Colonic mucosa (tissue), 4 donors: Measurements from ENCODE around the gene NAGA. TPM values are rescaled to one million over a fixed set of nuclear protein-coding genes. Genes with fewer than 3 reads are reported as not detected.

Experiments used
- DNase-seq: peaks from one replicate; pipeline ENCODE4 v3.0.0-alpha.2; 2020
- H3K27ac ChIP-seq: fragments of 200-600 bp; one replicate; pipeline ENCODE4 v1.8.0; 2021
- H3K27me3 ChIP-seq: fragments of 200-600 bp; one replicate; pipeline ENCODE4 v1.8.0; 2021
- H3K36me3 ChIP-seq: fragments of 200-600 bp; one replicate; pipeline ENCODE4 v1.8.0; 2021
- H3K4me1 ChIP-seq: fragments of 200-600 bp; one replicate; pipeline ENCODE4 v1.8.0; 2021; ENCODE audit warnings: mild to moderate bottlenecking
- H3K4me3 ChIP-seq: fragments of 200-600 bp; one replicate; pipeline ENCODE4 v1.8.0; 2021
- H3K9ac ChIP-seq, 2 donors: one replicate each; pipeline ENCODE4 v1.7.0; 2013; ENCODE audit warnings: control low read depth in 2 of 2, low read depth in 2 of 2, low read length in 2 of 2
- H3K9me3 ChIP-seq: fragments of 200-600 bp; one replicate; pipeline ENCODE4 v1.8.0; 2021
- CTCF ChIP-seq: fragments of 200-600 bp; IDR thresholded peaks from one replicate; pipeline ENCODE4 v1.8.0; 2022; ENCODE audit warnings: antibody characterized with exemption, mild to moderate bottlenecking
- intact Hi-C: fragments of 100-400 bp; cut with DNase I; formaldehyde crosslinking; loops from one replicate; pipeline ENCODE4 v1.14.1; 2022
- total RNA-seq, 2 donors: library from RNA; stranded (reverse); fragmentation: NEBNext Ultra II Directional in 1 of 2; extraction: Animal tissue kit (Norgen Biotek cat#: 25700) in 1 of 2; gene quantifications; one replicate each; pipeline ENCODE4 v1.2.1, GENCODE V29; 2021
- donor health status: healthy.
- donor health status: DM: no; HTN: no; CAD: no.
- donor health status: DM: no; HTN: no; CAD: no.

NAGA gene
- total RNA-seq, 2 donors from 2014 or later = 28.9 to 36.0 TPM

DNA sequence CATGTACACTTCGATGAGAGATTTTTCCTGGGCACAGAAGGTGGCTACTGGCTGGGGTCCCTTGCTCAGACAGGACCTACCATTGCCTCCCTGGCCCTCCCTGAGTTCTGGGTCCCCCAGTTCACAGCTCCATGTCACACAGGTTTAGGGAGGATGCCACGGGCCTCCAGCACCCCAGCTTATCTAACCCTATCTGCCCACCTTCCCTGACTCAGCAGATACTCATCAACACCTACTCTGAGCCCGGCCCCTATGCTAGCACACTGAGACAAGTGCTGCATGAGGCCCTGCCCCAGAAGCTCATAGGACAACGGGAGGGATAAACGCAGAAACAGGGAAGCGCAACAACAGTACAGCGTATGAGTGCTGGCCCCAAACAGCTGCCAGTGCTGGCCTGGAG lies 9.6 kb downstream of the NAGA start:
- H3K9me3 ChIP-seq = no peaks in the 10 kb centered on the region
- H3K4me3 ChIP-seq = no peak overlapping the region
- H3K27me3 ChIP-seq = no peaks in the 10 kb centered on the region
- no peak overlapping the region for H3K9ac ChIP-seq
- intact Hi-C loops = no loop called here
- TF ChIP-seq CTCF = no peak
- H3K36me3 ChIP-seq = peaks cover 12% of the 10 kb centered on the region
- DNase-seq = peak; percentile 9
- H3K4me1 ChIP-seq = no peaks in the 10 kb centered on the region
- H3K27ac ChIP-seq = no peak overlapping the region

GRCh38 chr22:42060489-42060888 lies 10.1 kb downstream of the NAGA start:
- peak; percentile 12 for DNase-seq
- H3K36me3 ChIP-seq = peaks cover 12% of the 10 kb centered on the region
- H3K27ac ChIP-seq = no peak overlapping the region
- no peaks in the 10 kb centered on the region for H3K4me1 ChIP-seq
- no peaks in the 10 kb centered on the region for H3K9me3 ChIP-seq
- intact Hi-C loops = no loop called here
- TF ChIP-seq CTCF = no peak
- no peak overlapping the region for H3K4me3 ChIP-seq
- H3K9ac ChIP-seq = no peak overlapping the region
- H3K27me3 ChIP-seq = no peaks in the 10 kb centered on the region

GRCh38 chr22:42056757-42057511 lies 13.7 kb downstream of the NAGA start:
- Histone ChIP-seq H3K27ac (no peak overlapping the region), H3K4me3 (no peak overlapping the region), H3K36me3 (peaks cover 8% of the 10 kb centered on the region), H3K9me3 (no peaks in the 10 kb centered on the region), H3K9ac (no peak overlapping the region), H3K27me3 (no peaks in the 10 kb centered on the region), H3K4me1 (no peaks in the 10 kb centered on the region)
- intact Hi-C loops = no loop called here
- TF ChIP-seq CTCF = no peak
- DNase-seq = no peak

GRCh38 chr22:42052765-42053164 lies 17.8 kb downstream of the NAGA start:
- Histone ChIP-seq H3K27me3 (no peaks in the 10 kb centered on the region), H3K9me3 (no peaks in the 10 kb centered on the region), H3K27ac (no peak overlapping the region), H3K4me1 (no peaks in the 10 kb centered on the region), H3K4me3 (no peak overlapping the region), H3K36me3 (no peaks in the 10 kb centered on the region), H3K9ac (no peak overlapping the region)
- TF ChIP-seq CTCF = no peak
- no peak for DNase-seq
- intact Hi-C loops = no loop called here

DNA sequence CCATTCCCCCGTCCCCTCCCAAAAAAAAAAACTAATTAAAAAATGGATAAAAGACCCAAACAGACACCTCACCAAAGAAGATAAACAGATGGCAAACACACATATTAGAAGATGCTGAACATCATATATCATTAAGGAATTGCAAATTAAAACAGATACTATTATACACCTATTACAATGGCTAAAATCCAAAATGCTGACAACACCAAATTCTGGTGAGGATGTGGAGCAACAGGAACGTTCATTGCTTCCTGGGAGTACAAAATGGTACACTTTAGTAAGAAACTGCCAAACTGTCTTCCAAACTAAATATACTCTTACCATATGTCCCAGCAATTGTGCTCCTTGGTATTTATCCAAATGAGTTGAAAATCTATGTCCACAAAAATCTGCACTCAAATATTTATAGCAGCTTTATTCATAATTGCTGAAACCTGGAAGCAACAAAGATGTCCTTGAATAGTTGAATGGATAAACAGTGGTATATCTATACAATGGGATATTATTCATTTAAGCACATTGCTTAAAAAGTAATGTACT lies 19.9 kb downstream of the NAGA start:
- Histone ChIP-seq H3K4me3 (no peak overlapping the region), H3K9me3 (no peaks in the 10 kb centered on the region), H3K36me3 (no peaks in the 10 kb centered on the region), H3K27me3 (no peaks in the 10 kb centered on the region), H3K9ac (no peak overlapping the region), H3K27ac (no peak overlapping the region), H3K4me1 (no peaks in the 10 kb centered on the region)
- no peak for TF ChIP-seq CTCF
- intact Hi-C loops = no loop called here
- no peak for DNase-seq
